OCI-LY1 (cell line): ENCODE data around the gene NOP53.

ENCODE experiments used
- H2AFZ ChIP-seq: fragments of 200-600 bp; sonication (generic), shearing (Covaris generic); 2 replicates; pipeline ENCODE4 v1.6.0; 2014; ENCODE audit warnings: antibody characterized with exemption, mild to moderate bottlenecking, low read length
- H3F3A ChIP-seq: fragments of 200-600 bp; sonication (generic), shearing (Covaris generic); 2 replicates; pipeline ENCODE4 v1.6.0; 2014; ENCODE audit warnings: mild to moderate bottlenecking, antibody characterized with exemption, low read length, moderate library complexity; ENCODE audit not compliant: insufficient read depth
- H3K27ac ChIP-seq: fragments of 200-600 bp; sonication (generic); 2 replicates; pipeline ENCODE4 v1.5.1; 2014; ENCODE audit warnings: low read length, mixed run types, mild to moderate bottlenecking, low read depth; ENCODE audit not compliant: poor library complexity, severe bottlenecking
- H3K27me3 ChIP-seq: fragments of 200-600 bp; sonication (generic); 2 replicates; pipeline ENCODE4 v1.6.0; 2014; ENCODE audit warnings: antibody characterized with exemption, mild to moderate bottlenecking, low read length, moderate library complexity; ENCODE audit not compliant: insufficient read depth
- H3K36me3 ChIP-seq: fragments of 200-600 bp; sonication (generic); 2 replicates; pipeline ENCODE4 v1.6.1; 2014; ENCODE audit warnings: mild to moderate bottlenecking, antibody characterized with exemption, low read length, moderate library complexity, mixed read lengths; ENCODE audit not compliant: insufficient read depth
- H3K4me1 ChIP-seq: fragments of 200-600 bp; sonication (generic); 2 replicates; pipeline ENCODE4 v1.5.1; 2014; ENCODE audit warnings: mild to moderate bottlenecking, low read length, moderate library complexity; ENCODE audit not compliant: insufficient read depth, severe bottlenecking
- H3K4me2 ChIP-seq: fragments of 200-600 bp; sonication (generic), shearing (Covaris generic); 2 replicates; pipeline ENCODE4 v1.6.1; 2014; ENCODE audit warnings: low read length
- H3K4me3 ChIP-seq: fragments of 200-600 bp; sonication (generic); 2 replicates; pipeline ENCODE4 v1.5.1; 2014; ENCODE audit warnings: low read length, low read depth, mild to moderate bottlenecking, mixed read lengths; ENCODE audit not compliant: poor library complexity, severe bottlenecking
- H3K79me2 ChIP-seq: fragments of 200-600 bp; shearing (Covaris generic); 2 replicates; pipeline ENCODE4 v1.6.1; 2016; ENCODE audit warnings: mixed run types, low read length, mixed read lengths; ENCODE audit not compliant: insufficient read depth
- H3K9ac ChIP-seq: fragments of 200-600 bp; sonication (generic), shearing (Covaris generic); 2 replicates; pipeline ENCODE4 v1.6.1; 2014; ENCODE audit warnings: mild to moderate bottlenecking, low read length, mixed read lengths
- H3K9me2 ChIP-seq: fragments of 200-600 bp; sonication (generic), shearing (Covaris generic); 2 replicates; pipeline ENCODE4 v1.6.1; 2014; ENCODE audit warnings: low read depth, mild to moderate bottlenecking, low read length, mixed read lengths
- H3K9me3 ChIP-seq: fragments of 200-600 bp; shearing (Covaris generic); 2 replicates; pipeline ENCODE4 v1.6.1; 2014; ENCODE audit warnings: low read length, mixed read lengths
- H4K20me1 ChIP-seq: fragments of 200-600 bp; sonication (generic), shearing (Covaris generic); 2 replicates; pipeline ENCODE4 v1.6.0; 2016; ENCODE audit warnings: mild to moderate bottlenecking, low read length; ENCODE audit not compliant: insufficient read depth
- EZH2 ChIP-seq: fragments of 200-600 bp; sonication (generic), shearing (Covaris generic); IDR thresholded peaks from 2 replicates; pipeline ENCODE4 v1.8.0; 2017; ENCODE audit warnings: borderline replicate concordance, mixed run types, mild to moderate bottlenecking, antibody characterized with exemption, low read length, moderate library complexity, mixed read lengths
- TF ChIP-seq, protein P1 (sequence below): fragments of 200-600 bp; sonication (generic), shearing (Covaris generic); IDR thresholded peaks from 2 replicates; pipeline ENCODE4 v1.5.1; 2017; ENCODE audit warnings: mild to moderate bottlenecking, antibody characterized with exemption, low read length, moderate library complexity, mixed read lengths

NOP53 gene

DNA sequence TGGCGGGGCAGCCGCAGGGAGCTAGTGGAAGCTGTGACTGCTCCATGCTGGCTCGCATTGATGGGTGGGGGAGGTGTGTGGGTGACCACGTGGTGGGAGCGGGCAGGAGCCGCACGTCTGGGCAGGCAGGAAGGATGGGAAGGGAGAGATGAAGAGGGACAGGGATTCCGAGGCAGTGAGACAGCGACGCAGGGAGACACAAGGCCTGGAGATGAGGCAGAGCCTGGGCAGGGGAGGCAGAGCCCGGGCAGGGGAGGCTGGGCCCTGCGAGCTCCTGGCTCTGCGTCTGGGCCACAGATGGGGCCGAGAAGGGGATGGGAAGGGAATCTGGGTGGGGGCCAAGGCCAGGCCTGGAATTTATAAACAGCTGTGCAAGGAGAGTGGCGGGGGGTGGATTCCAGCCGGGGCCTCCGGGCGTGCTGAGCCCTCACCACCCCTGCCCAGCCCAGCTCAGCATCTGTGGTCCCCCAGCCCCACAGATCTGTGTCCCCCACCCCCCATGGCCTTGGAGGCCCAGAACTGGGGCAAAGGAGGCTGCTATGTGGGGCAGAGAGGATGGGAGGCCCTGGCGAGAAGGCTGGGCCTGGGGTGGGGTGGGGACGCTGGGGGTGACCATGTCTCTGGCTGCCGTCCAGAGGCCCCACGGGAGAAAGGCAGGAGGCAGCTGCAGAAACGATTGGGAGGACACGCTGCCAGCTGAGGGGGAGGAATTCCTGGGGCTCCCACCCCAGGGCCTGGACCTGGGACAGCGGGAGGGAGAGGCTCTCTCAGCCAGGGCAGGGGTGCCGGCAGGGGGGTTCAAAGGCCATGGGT lies 26.1 kb upstream of the NOP53 start:
- Histone ChIP-seq H3K27ac (no peak overlapping the region), H2AFZ (no peak overlapping the region), H3K79me2 (no peaks in the 10 kb centered on the region), H3K9ac (no peak overlapping the region), H3K36me3 (no peaks in the 10 kb centered on the region; the same call in 1 of the 2 replicates), H3K27me3 (peaks cover 9% of the 10 kb centered on the region; the same call in 1 of the 2 replicates), H3F3A (no peaks in the 10 kb centered on the region), H3K9me2 (no peaks in the 10 kb centered on the region), H4K20me1 (no peaks in the 10 kb centered on the region), H3K9me3 (no peaks in the 10 kb centered on the region), H3K4me3 (no peak overlapping the region), H3K4me1 (no peaks in the 10 kb centered on the region), H3K4me2 (no peak overlapping the region)
- no peak for TF ChIP-seq EZH2
- TF ChIP-seq, protein P1, sequence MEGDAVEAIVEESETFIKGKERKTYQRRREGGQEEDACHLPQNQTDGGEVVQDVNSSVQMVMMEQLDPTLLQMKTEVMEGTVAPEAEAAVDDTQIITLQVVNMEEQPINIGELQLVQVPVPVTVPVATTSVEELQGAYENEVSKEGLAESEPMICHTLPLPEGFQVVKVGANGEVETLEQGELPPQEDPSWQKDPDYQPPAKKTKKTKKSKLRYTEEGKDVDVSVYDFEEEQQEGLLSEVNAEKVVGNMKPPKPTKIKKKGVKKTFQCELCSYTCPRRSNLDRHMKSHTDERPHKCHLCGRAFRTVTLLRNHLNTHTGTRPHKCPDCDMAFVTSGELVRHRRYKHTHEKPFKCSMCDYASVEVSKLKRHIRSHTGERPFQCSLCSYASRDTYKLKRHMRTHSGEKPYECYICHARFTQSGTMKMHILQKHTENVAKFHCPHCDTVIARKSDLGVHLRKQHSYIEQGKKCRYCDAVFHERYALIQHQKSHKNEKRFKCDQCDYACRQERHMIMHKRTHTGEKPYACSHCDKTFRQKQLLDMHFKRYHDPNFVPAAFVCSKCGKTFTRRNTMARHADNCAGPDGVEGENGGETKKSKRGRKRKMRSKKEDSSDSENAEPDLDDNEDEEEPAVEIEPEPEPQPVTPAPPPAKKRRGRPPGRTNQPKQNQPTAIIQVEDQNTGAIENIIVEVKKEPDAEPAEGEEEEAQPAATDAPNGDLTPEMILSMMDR, result no peak

DNA sequence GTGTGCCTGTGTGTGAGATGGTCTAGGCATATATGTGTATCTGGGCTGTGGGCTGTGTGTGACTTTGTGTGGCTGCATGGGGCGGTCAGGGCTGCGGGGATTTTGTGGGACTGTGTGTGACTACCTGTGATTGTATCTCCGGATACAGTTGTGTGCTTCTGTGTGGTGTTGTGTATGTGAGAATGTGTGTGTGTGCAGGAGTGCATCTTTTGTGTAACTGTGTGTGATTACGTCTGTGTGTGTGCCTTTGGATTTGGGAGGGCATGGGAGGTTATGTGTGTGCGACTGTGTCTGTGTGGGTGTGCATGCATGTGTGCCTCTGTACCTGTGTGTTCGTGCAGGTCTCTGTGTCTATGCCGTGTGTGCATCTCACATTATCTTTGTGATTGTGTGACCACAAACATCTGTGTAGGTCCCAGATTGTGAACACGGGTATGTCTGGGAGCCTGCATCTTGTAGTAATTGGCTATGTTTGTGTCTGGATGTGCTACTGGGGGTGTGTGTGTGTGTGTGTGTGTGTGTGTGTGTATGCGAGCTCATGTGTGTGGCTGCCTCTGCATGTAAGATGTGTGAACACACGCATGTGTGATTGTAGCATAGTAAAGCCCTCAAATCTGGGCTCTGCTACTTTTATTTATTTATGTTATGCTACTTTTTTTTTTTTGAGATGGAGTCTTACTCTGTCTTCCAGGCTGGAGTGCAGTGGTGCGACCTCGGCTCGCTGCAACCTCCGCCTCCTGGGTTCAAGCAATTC lies 24.5 kb upstream of the NOP53 start:
- Histone ChIP-seq H3K27me3 (no peaks in the 10 kb centered on the region), H3K4me2 (no peak overlapping the region), H3K9me2 (no peaks in the 10 kb centered on the region), H3K4me1 (no peaks in the 10 kb centered on the region), H4K20me1 (no peaks in the 10 kb centered on the region), H3K9me3 (no peaks in the 10 kb centered on the region), H3K36me3 (no peaks in the 10 kb centered on the region), H3K79me2 (no peaks in the 10 kb centered on the region), H3K9ac (no peak overlapping the region), H2AFZ (no peak overlapping the region), H3K4me3 (no peak overlapping the region), H3K27ac (no peak overlapping the region), H3F3A (no peaks in the 10 kb centered on the region)
- TF ChIP-seq, protein P1, result no peak
- no peak for TF ChIP-seq EZH2

DNA sequence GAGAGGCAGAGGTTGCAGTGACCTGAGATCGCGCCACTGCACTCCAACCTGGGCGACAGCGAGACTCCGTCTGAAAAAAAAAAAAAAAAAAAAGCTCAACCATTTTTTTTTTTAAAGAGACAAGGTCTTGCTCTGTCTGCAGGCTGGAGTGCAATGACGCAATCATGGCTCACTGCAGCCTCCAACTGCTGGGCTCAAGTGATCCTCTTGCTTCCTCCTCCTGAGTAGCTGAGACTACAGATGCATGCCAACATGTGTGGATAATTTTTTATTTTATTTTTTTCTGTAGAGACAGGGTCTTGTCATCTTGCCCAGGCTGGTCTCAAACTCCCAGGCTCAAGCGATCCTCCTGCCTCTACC lies 21.8 kb upstream of the NOP53 start:
- Histone ChIP-seq H3K4me1 (no peaks in the 10 kb centered on the region), H2AFZ (no peak overlapping the region), H4K20me1 (no peaks in the 10 kb centered on the region), H3K9ac (no peak overlapping the region), H3K9me2 (no peaks in the 10 kb centered on the region), H3K4me2 (no peak overlapping the region), H3K4me3 (no peak overlapping the region), H3K27me3 (no peaks in the 10 kb centered on the region), H3K79me2 (no peaks in the 10 kb centered on the region), H3K27ac (no peak overlapping the region), H3K36me3 (no peaks in the 10 kb centered on the region), H3K9me3 (no peaks in the 10 kb centered on the region), H3F3A (no peaks in the 10 kb centered on the region)
- TF ChIP-seq EZH2, result no peak
- TF ChIP-seq, protein P1, result no peak
